Motor neuron (in vitro differentiated cells): ENCODE results near the gene TMOD3. TPM values are rescaled to one million over a fixed set of nuclear protein-coding genes. Genes with fewer than 3 reads are reported as not detected.
A peak's percentile ranks its signal among the peaks of the same experiment; 100 is the strongest.
"Not testable (repeated sequence)": the region's sequence is repeated elsewhere in the genome, so short reads cannot be mapped to it uniquely, and the experiment has no call there.

Source experiments
- ATAC-seq, 8 experiments: fragments of 200-7000 bp; cut with Tn5 transposase; replicated peaks in 6 of 8; 2 replicates each; pipeline ENCODE4 v1.8.0; 2021; ENCODE audit warnings: mild to moderate bottlenecking in 8 of 8, moderate library complexity in 8 of 8
- H3K27ac ChIP-seq, 2 donors: fragments of 250-450 bp; sonication (Bioruptor Pico); 2 replicates each; pipeline ENCODE4 v1.9.0; 2021; ENCODE audit warnings: antibody characterized with exemption in 2 of 2, mild to moderate bottlenecking in 2 of 2, moderate library complexity in 1 of 2
- H3K4me1 ChIP-seq, 2 donors: fragments of 250-450 bp; sonication (Bioruptor Pico); replicated peaks in 1 of 2; 2 replicates each; pipeline ENCODE4 v1.6.1; 2021; ENCODE audit warnings: antibody characterized with exemption in 2 of 2, mild to moderate bottlenecking in 2 of 2, moderate library complexity in 1 of 2
- H3K4me3 ChIP-seq, 5 donors: fragments of 250-450 bp; sonication (Bioruptor Pico); 2 replicates each; pipeline ENCODE4 v1.9.0; 2021; ENCODE audit warnings: antibody characterized with exemption in 5 of 5, mild to moderate bottlenecking in 5 of 5, moderate library complexity in 4 of 5
- WGBS, 10 experiments: fragments of 450-650 bp; shearing (Covaris generic); methylation state at CpG; one replicate each; pipeline ENCODE4 v1.0.0; 2022; 5-methylcytosine and 5-hydroxymethylcytosine counted together
- in situ Hi-C, 9 experiments: fragments of 400-800 bp; cut with MboI; loops; one replicate each; pipeline ENCODE4 v1.15.0; 2021; ENCODE audit warnings: low sequenced_read_pairs in 9 of 9, low pct_unique_long_range_greater_than_20kb in 2 of 9; ENCODE audit not compliant: unreplicated experiment in 9 of 9
- total RNA-seq, 8 experiments: library from RNA; unstranded; fragments of 300-600 nt; gene quantifications; 2 replicates each; pipeline versions ENCODE4 v1.2.3 to v1.2.4, GENCODE V29; 2022

The TMOD3 gene
- total RNA-seq = 10 to 100 TPM; 10.2 to 43.6 (median 23.0) TPM

DNA sequence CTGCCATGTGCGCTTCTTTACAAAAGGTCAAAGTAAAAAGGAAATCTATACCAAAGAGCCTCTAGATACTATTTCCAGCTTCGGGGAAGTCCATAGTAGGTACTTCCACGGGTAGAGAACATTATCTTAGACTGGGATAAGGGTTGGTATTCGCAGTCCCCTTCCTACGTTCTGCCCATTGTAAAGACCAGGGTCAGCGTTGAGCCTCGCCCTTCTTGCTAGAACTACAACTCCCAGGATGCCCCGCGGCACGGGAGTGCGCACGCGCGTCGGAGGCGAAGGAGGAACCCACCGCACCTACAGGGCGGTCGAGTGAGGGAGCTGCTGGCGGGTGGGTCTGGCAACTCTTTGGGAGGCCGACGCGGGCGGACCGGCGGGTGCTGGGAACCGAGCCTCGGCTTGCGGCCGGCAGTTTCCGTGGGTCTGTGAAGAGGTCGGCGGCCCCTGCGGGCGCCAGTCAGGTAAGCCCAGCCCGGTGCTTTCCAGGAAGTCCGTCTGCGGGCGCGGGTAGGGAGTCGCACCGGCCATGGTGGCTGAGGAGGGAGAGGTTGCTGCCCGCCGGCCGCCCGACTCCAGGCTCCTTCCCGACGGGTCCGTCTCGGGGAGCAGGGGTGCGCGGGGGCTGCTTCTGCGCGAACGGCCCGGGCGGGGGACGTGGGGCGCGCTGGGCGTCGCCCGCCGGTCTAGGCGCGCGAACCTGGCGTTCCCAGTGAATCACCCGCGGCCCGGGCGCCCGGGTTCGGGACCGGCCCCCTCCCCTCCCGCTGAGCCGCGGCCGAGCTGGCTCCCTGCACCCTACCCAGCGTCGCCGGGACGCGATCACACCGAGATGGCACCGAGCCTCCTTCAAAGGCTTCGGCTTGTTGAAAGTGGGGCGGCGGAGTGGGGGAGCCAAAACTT is at the start of gene TMOD3:
TSS of gene TMOD3 (plus strand) at position 278 of the 900 bp plus-strand sequence. CDS start 33,232 bp downstream, outside the sequence.
- Histone ChIP-seq H3K4me1 (peaks cover 4 to 9% of the 10 kb centered on the region in 2 donors), H3K4me3 (peak within 1 kb of the TSS; percentile 81 to 98 (median 94)), H3K27ac (peak within 1 kb of the TSS; percentile 5 to 69)
- 0 to 80% (median 8%) methylated on average over 1 to 12 of the region's 89 CpGs; no CpG with 5 or more reads in 2 of the 10 experiments for WGBS, 10 experiments
- in situ Hi-C loops = no loop called here
- ATAC-seq = peak; percentile 72 to 96 (median 94)

DNA sequence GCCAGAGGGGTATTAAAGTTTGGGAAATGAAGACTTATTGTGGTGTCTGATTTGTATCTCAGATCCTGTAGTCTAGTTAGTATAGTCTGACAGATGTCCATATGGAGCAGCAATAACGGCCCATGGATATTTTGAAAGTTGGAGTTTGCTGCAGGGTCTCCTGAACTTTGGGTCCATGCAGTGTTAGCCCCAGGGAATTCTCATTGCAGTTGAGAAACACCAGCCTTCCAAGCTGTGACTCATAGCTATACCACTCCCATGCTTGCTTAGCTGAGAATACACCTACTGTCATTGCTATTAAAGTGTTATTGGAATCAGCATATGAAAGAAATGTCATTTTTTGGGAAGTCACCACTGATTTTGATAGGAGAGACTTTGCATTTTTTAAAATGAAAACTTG is 48.8 kb upstream of the TMOD3 start:
- ATAC-seq = peak in 3 of 8 experiments; percentile 31 to 79 (median 74)
- in situ Hi-C loops = no loop called here
- H3K4me3 ChIP-seq = no peak overlapping the region
- no peaks in the 10 kb centered on the region for H3K4me1 ChIP-seq
- no peak overlapping the region for H3K27ac ChIP-seq
- WGBS, 10 experiments = 29 to 100% (median 62%) methylated on average over 1 of the region's 1 CpG; no CpG with 5 or more reads in 2 of the 10 experiments

DNA sequence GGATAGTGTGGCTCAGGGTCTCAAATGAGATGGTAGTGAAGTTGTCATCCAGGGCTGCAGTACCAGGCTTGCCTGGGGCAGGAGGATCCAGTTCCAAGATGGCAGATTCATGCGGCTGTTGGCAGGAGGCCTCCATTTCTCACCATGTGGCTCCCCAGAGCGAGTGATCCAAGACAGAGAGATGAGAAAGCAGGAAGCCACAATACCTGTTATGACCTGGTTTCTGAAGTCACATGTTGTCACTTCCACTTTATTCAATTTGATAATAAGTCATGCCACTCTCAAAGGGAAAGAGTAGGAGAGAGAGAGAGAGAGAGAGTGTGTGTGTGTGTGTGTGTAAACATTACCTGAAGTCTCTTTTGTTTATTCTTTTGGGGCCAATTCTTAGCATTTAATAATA is 47.9 kb upstream of the TMOD3 start:
- in situ Hi-C loops = no loop called here
- ATAC-seq = no peak
- no peaks in the 10 kb centered on the region for H3K4me1 ChIP-seq
- H3K27ac ChIP-seq = no peak overlapping the region
- WGBS, 10 experiments = 0 to 100% (median 60%) methylated on average over 1 to 2 of the region's 2 CpGs; no CpG with 5 or more reads in 3 of the 10 experiments
- no peak overlapping the region for H3K4me3 ChIP-seq

GRCh38 chr15:51782357-51782896 is 47.0 kb upstream of the TMOD3 start:
- ATAC-seq = peak in 3 of 8 experiments; percentile 26 to 79 (median 59)
- no peak overlapping the region for H3K4me3 ChIP-seq
- WGBS, 10 experiments = 38 to 75% (median 65%) methylated on average over 4 to 7 of the region's 7 CpGs
- no peak overlapping the region for H3K27ac ChIP-seq
- no peaks in the 10 kb centered on the region for H3K4me1 ChIP-seq
- in situ Hi-C loops = no loop called here

- WGBS, 10 experiments = 44 to 96% (median 77%) methylated on average over 1 to 3 of the region's 3 CpGs; no CpG with 5 or more reads in 1 of the 10 experiments
- H3K4me1 ChIP-seq = no peaks in the 10 kb centered on the region
- ATAC-seq = no peak
- in situ Hi-C loops = no loop called here
- H3K4me3 ChIP-seq = no peak overlapping the region
- no peak overlapping the region for H3K27ac ChIP-seq
These were observed 45.5 kb upstream of the TMOD3 start for GRCh38 chr15:51783967-51784366.

DNA sequence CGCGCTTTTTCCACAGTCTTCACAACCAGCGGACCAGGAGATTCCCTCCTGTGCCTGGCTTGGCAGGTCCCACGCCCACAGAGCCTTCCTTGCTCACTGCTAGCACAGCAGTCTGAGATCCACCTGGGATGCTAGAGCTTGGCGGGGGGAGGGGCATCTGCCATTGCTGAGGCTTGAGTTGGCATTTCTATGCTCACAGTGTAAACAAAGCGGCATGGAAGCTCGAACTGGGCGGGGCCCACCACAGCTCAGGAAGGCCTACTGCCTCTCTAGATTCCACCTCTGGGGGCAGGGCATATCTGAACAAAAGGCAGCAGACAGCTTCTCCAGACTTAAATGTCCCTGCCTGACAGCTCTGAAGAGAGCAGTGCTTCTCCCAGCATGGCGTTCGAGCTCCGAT is 42.3 kb upstream of the TMOD3 start:
- ATAC-seq, H3K4me3 ChIP-seq, in situ Hi-C loops, H3K4me1 ChIP-seq, H3K27ac ChIP-seq: not testable (repeated sequence)
- 40 to 83% methylated on average over 2 to 3 of the region's 11 CpGs; no CpG with 5 or more reads in 8 of the 10 experiments for WGBS, 10 experiments

GRCh38 chr15:51792474-51792873 is 37.0 kb upstream of the TMOD3 start:
- H3K4me1 ChIP-seq, H3K27ac ChIP-seq, in situ Hi-C loops, H3K4me3 ChIP-seq, ATAC-seq: not testable (repeated sequence)
- WGBS, 10 experiments = 82 to 100% (median 99%) methylated on average over 1 to 3 of the region's 4 CpGs; no CpG with 5 or more reads in 4 of the 10 experiments

DNA sequence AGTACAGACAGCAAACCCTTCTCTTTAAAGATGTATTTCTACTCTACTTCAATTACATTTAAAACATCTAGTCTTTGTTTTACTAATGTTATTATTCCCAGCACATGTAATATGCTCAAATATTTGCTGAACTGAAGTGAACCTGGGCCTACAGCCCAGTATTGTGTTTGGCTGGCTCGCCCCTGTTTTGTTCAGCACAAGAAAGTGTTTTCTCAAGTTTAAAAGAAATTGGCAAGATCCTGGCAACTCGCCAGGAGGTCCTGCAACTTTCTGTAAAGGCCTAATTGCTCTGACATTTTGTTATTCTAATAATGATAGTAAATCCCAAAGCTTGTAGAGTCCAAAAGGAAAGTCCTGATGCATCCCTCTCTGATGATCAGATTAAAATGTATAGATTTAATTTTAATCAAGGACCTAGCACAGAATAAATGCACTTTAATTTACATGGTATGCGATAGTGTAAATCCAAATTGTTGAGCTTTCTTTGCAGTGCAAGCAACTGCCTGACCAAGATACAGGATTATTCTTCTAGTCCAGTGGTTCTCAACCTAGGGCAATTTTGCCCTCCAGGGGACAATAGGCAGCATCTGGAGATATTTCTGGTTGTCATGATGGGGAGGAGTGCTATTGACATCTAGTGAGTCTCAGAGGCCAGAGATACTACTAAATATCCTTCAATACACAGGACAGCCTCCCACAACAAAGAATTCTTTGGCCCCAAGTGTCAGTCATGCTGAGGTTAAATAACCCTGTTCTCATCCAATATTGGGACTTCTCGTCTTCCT is 35.7 kb upstream of the TMOD3 start:
- H3K27ac ChIP-seq = no peak overlapping the region
- H3K4me1 ChIP-seq = peaks cover 1 to 3% of the 10 kb centered on the region in 2 donors
- in situ Hi-C loops = no loop called here
- peak in 4 of 8 experiments; percentile 10 to 68 (median 40) for ATAC-seq
- WGBS, 10 experiments = 33 to 90% (median 50%) methylated on average over 1 to 4 of the region's 4 CpGs; no CpG with 5 or more reads in 1 of the 10 experiments
- H3K4me3 ChIP-seq = no peak overlapping the region

DNA sequence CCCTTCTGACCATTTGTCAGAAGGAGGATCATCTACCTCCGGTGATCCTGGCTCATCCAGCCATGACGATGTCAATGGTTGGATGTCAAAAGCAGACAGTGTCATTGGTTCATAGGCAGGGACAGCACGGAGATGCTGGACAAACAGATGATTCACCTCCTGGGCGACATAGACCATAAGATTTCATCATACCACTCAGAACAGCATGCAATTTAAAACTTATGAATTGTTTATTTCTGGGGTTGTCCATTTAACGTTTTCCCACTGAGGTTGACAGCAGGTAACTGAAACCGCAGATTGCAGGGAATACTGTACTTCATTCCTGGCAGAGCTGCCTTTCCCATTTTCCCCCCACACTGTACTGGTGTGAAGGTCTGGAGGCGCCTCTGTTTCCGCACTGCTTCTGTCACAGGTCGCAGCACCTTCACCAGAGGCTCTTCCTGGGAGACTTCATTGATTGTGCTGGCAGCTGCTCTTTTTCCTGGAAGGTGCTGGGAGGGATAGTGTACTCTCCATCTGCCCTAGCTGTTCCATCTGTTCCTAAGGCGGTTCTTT is 32.5 kb upstream of the TMOD3 start:
- H3K4me3 ChIP-seq = no peak overlapping the region
- peaks cover 3 to 6% of the 10 kb centered on the region in 2 donors for H3K4me1 ChIP-seq
- WGBS, 10 experiments = 72 to 100% (median 82%) methylated on average over 2 to 10 of the region's 10 CpGs; no CpG with 5 or more reads in 1 of the 10 experiments
- H3K27ac ChIP-seq = no peak overlapping the region
- ATAC-seq = peak in 7 of 8 experiments; percentile 50 to 91 (median 70)
- in situ Hi-C loops = no loop called here

GRCh38 chr15:51798281-51798680 is 31.2 kb upstream of the TMOD3 start:
- Histone ChIP-seq H3K27ac (no peak overlapping the region), H3K4me1 (peaks cover 3 to 6% of the 10 kb centered on the region in 2 donors), H3K4me3 (no peak overlapping the region)
- in situ Hi-C loops = no loop called here
- WGBS, 10 experiments = 100% methylated on average over 1 of the region's 1 CpG; no CpG with 5 or more reads in 4 of the 10 experiments
- no peak for ATAC-seq

DNA sequence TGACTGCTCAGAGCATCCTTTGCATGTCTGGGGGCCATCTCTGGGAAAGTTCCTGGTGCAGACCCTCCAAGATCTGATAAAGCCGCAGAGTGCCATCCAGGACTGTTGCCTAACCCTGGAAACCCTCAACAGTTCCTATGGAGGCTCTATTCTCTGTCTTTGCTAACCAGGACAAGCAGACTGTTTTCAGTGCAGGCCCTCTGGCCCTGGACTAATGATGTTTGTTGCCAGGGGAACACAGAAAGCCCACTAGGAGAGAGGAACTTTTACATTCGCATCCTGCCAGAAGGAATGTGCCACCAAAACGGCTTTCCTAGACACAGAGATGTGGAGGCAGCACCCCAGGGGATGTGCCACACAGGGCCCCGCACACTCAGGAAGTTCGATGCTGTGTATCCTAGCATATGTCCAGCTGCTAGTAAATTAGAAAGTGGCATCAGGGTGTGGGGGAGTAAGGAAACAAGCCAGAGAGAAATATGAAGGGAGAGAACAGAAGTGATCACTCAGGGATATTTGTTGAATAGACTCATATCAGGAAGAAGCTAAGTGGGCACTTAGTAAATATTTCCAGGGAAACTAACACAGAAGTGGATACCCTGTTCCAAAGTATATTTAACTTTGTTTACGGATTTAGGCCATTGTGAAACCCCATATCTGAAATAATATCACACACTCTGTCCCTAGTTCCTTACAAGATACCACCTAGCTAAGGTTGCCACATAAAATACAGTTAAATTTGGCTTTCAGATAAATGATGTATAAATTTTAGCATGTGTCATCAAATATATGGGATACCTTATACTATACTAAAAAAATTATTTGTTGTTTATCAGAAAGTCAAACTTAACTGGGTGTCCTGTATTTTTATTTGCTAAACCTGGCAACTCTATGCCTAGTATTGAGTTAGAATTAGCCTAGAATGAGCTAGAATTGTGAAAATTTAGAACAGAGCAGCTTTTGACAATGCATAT is 29.9 kb upstream of the TMOD3 start:
- no peak overlapping the region for H3K27ac ChIP-seq
- H3K4me1 ChIP-seq = peaks cover 0 to 6% of the 10 kb centered on the region in 2 donors
- WGBS, 10 experiments = 42 to 100% (median 78%) methylated on average over 1 to 6 of the region's 6 CpGs; no CpG with 5 or more reads in 2 of the 10 experiments
- in situ Hi-C loops = no loop called here
- H3K4me3 ChIP-seq = no peak overlapping the region
- ATAC-seq = peak in 4 of 8 experiments; percentile 27 to 86 (median 48)
